ENCODE data around the gene ANP32A. TPM values are rescaled to one million over a fixed set of nuclear protein-coding genes. Genes with fewer than 3 reads are reported as not detected.
A peak's percentile ranks its signal among the peaks of the same experiment; 100 is the strongest.

ANP32A gene
- total RNA-seq, 1 experiment from 2014 or later = 250 TPM

DNA sequence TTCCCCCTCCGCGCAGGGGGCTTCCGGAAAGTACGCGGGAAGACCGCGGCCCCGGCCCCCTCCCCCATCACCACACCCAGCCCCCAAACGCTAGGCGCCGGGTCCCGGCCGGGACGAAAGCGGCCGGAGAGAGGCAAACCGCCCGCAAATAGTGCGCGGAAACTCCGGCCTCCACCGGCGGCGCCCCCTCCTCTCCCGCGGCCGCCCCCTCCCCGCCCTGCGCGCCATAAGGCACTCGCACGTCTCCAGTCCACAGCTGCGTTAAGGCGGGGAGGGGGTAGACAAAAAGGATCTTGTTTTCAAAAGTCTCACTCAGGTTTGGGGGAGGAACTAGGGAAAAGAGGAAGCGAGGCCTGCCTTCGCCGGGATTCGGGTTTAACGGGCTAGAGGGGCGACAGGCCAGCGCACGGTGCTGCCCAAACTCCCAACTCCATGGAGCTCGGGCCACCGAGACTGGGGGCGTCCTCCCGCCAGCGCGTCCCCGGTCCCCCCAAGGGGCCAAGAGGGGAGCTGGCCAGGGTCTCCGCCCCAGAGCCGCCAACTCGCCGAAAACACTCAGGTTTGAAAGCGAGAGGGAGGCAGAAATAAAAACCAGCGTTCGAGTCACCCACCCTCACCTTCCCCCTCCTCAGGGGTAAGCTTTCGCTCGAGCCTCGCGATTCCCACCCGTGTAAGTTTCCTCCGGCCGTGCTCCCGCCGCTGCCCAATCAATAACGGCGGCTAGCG, 1.8 kb downstream of the ANP32A start:
- H3K4me1 Mint-ChIP-seq (ENCODE audit: low read depth, unreplicated experiment) = peaks cover 35% of the 10 kb centered on the region
- peaks cover 75% of the 10 kb centered on the region for H3K36me3 Mint-ChIP-seq (ENCODE audit: insufficient read depth, unreplicated experiment)
- TSS peak; percentile 41 for BruUV-seq (replicated peaks)

DNA sequence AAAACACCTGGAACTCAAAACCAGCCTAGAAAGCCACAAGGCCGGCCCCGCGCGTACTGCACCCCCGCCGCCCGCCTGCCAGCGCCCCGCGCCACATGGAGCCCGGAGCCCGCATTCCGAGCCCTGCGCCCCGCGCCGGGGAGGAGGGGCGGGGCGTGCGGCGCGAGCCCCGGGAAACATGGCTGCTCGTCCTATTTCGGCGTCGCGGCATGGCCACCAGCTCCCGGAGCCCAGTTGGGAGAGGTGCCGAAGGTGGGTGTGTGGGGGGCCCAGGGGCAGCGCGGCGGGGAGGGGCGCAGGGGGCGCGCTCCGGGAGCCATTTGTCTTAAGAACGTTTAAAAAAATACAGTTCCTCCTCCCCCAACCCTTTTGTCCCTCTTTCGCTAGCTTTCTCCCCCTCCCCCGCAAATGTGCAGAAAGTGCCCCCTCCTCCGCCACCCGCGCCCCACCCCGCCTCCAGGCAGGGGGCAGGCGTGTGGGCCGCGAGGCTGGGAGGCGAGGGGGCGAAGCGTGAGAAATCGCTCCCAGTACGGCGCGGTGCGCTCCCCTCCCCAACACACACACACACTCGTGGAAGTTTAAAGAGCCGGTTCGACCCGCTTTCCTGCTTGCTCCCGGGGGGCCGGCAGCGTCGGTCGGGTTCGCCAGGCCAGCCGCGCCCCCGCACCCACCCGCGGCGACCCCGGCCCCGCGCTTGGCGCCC, 2.5 kb downstream of the ANP32A start:
- TF ChIP-seq, protein P1, sequence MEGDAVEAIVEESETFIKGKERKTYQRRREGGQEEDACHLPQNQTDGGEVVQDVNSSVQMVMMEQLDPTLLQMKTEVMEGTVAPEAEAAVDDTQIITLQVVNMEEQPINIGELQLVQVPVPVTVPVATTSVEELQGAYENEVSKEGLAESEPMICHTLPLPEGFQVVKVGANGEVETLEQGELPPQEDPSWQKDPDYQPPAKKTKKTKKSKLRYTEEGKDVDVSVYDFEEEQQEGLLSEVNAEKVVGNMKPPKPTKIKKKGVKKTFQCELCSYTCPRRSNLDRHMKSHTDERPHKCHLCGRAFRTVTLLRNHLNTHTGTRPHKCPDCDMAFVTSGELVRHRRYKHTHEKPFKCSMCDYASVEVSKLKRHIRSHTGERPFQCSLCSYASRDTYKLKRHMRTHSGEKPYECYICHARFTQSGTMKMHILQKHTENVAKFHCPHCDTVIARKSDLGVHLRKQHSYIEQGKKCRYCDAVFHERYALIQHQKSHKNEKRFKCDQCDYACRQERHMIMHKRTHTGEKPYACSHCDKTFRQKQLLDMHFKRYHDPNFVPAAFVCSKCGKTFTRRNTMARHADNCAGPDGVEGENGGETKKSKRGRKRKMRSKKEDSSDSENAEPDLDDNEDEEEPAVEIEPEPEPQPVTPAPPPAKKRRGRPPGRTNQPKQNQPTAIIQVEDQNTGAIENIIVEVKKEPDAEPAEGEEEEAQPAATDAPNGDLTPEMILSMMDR (IDR thresholded peaks at IDR 0.05; ENCODE audit: unreplicated experiment) = no peak
- peak; percentile 81 for DNase-seq
- no peaks in the 10 kb centered on the region for H3K9me3 Mint-ChIP-seq (ENCODE audit: low read depth, unreplicated experiment)
- H3K27ac Mint-ChIP-seq (ENCODE audit: unreplicated experiment) = no peak overlapping the region
- peaks cover 40% of the 10 kb centered on the region for H3K4me1 Mint-ChIP-seq (ENCODE audit: low read depth, unreplicated experiment)
- BruUV-seq (replicated peaks) = no TSS peak
- CTCF ChIA-PET = interaction anchor here (0.6 to 1.2 kb wide), 3 partner anchors 58 to 384 kb away, joined by 3 to 7 read pairs (median 3); no protein-coding TSS in a partner anchor
- H3K4me3 Mint-ChIP-seq (ENCODE audit: low read depth, unreplicated experiment) = peak overlapping the region; percentile 96
- intact Hi-C loops (cut with micrococcal nuclease; ENCODE audit: unreplicated experiment) = no loop called here
- no peaks in the 10 kb centered on the region for H3K27me3 Mint-ChIP-seq (ENCODE audit: unreplicated experiment)
- H3K36me3 Mint-ChIP-seq (ENCODE audit: insufficient read depth, unreplicated experiment) = peaks cover 82% of the 10 kb centered on the region

More for the DNA sequence above, 1.8 kb downstream of the ANP32A start:
- Mint-ChIP-seq H3K27ac (ENCODE audit: unreplicated experiment) (peak overlapping the region; percentile 88), H3K27me3 (ENCODE audit: unreplicated experiment) (no peaks in the 10 kb centered on the region), H3K9me3 (ENCODE audit: low read depth, unreplicated experiment) (no peaks in the 10 kb centered on the region), H3K4me3 (ENCODE audit: low read depth, unreplicated experiment) (peak overlapping the region; percentile 96)
- TF ChIP-seq, protein P1 (IDR thresholded peaks at IDR 0.05; ENCODE audit: unreplicated experiment) = no peak
- CTCF ChIA-PET = interaction anchor here (0.6 to 1.3 kb wide), 3 partner anchors 10 to 110 kb away, joined by 3 to 7 read pairs (median 4); no protein-coding TSS in a partner anchor
- intact Hi-C loops (cut with micrococcal nuclease; ENCODE audit: unreplicated experiment) = no loop called here
- DNase-seq = peak; percentile 49

DNA sequence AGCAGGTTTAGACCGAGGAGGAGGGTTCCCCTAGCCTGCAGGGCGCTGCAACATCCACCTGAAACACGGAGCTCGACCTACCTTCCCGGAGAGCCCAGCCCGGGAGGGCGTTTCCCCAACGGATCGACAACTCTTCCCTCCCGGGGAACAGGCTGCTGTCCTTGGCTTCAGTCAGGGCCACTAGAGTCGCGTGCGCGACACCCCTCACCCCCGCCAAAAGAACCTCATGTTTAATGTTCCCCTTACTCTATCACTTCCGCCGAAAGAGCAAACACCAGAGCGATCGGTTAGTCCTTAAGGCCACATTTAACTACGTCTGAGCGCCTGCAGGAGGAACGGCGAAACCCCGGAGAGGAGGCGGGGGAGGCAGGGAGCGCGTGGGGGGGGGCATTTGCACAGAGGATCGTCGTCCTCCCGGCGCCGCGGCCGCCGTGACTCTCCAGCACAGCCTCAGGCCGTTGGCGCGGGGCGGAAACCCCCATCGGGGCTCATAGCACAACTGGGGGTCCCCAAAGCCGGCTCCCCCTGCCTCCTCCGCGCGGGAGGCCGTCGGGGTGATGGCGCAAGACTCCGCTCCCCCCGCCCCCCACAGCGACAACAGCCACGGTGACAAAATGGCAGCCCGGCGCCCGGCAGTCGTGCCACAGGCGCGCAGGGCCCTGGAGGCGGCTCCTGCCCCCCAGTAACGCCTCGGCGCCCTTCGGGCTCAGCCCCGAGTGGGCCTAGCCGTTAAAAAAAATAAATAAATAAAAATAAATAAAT, 3.2 kb downstream of the ANP32A start:
- no TSS peak for BruUV-seq (replicated peaks)
- H3K4me1 Mint-ChIP-seq (ENCODE audit: low read depth, unreplicated experiment) = peaks cover 40% of the 10 kb centered on the region
- H3K4me3 Mint-ChIP-seq (ENCODE audit: low read depth, unreplicated experiment) = peak overlapping the region; percentile 96
- H3K9me3 Mint-ChIP-seq (ENCODE audit: low read depth, unreplicated experiment) = no peaks in the 10 kb centered on the region
- H3K36me3 Mint-ChIP-seq (ENCODE audit: insufficient read depth, unreplicated experiment) = peaks cover 84% of the 10 kb centered on the region
- TF ChIP-seq, protein P1 (IDR thresholded peaks at IDR 0.05; ENCODE audit: unreplicated experiment) = no peak
- H3K27me3 Mint-ChIP-seq (ENCODE audit: unreplicated experiment) = no peaks in the 10 kb centered on the region
- DNase-seq = peak; percentile 75
- CTCF ChIA-PET = interaction anchor here (0.6 to 1.5 kb wide), 9 partner anchors 10 to 645 kb away, joined by 3 to 9 read pairs (median 3); no protein-coding TSS in a partner anchor
- intact Hi-C loops (cut with micrococcal nuclease; ENCODE audit: unreplicated experiment) = no loop called here
- H3K27ac Mint-ChIP-seq (ENCODE audit: unreplicated experiment) = peak overlapping the region; percentile 97

DNA sequence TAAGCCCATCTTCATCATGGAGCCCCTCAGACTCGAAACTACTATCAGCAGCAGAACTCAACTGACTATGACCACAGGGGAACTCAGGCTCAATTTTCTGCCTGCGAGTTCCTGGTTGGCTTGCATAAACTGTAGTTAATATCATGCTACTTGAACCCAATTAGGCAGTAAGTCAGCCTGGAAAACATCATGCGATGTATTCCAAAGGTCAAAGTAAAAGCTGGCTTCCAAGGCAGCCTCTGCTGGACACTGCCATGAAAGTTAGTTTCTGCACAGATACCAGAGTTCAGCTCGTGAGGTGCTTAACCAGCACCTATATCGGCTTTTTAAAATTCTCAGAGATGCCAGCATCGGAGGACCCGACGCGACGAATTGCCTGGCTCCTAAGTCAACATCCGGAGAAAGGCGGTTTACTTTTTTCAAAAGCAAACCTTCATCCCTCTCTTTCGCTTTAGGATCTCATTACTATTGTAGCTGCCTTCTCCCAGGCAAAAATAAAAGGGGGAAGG, 3.8 kb downstream of the ANP32A start:
- no peaks in the 10 kb centered on the region for H3K27me3 Mint-ChIP-seq (ENCODE audit: unreplicated experiment)
- H3K27ac Mint-ChIP-seq (ENCODE audit: unreplicated experiment) = peak overlapping the region; percentile 97
- no peaks in the 10 kb centered on the region for H3K9me3 Mint-ChIP-seq (ENCODE audit: low read depth, unreplicated experiment)
- peak overlapping the region; percentile 96 for H3K4me3 Mint-ChIP-seq (ENCODE audit: low read depth, unreplicated experiment)
- H3K4me1 Mint-ChIP-seq (ENCODE audit: low read depth, unreplicated experiment) = peaks cover 45% of the 10 kb centered on the region
- H3K36me3 Mint-ChIP-seq (ENCODE audit: insufficient read depth, unreplicated experiment) = peaks cover 79% of the 10 kb centered on the region
- CTCF ChIA-PET = interaction anchor here (0.6 to 1.5 kb wide), 7 partner anchors 9 to 646 kb away, joined by 3 to 9 read pairs (median 3); no protein-coding TSS in a partner anchor
- BruUV-seq (replicated peaks) = TSS peak; percentile 35
- DNase-seq = peak; percentile 13
- TF ChIP-seq, protein P1 (IDR thresholded peaks at IDR 0.05; ENCODE audit: unreplicated experiment) = no peak
- intact Hi-C loops (cut with micrococcal nuclease; ENCODE audit: unreplicated experiment) = no loop called here
